GM21737 (cell line): Measurements from ENCODE around the gene NIN.

Experiments used
- ATAC-seq: cut with Tn5 transposase; IDR thresholded peaks from one replicate; pipeline ENCODE4 v1.9.1; 2021; ENCODE audit warnings: mild to moderate bottlenecking, moderate library complexity; ENCODE audit not compliant: unreplicated experiment

NIN gene

DNA sequence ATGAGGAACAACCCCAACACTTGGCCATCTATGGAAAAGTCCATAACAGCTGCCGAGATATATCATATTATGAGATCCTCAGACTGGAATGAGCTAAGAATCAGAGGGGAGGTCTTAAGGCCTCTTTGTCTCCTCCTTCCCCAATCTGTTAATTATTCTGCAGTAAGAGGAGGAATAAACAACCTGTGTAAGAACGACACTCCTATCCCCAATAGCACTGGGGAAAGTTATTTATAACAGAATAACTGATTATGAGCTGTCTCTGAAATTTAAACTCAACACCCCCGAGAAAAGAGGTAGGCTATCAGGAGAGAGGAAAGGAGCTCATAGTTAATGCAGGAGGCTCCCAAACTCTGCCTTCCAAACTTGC, 68.0 kb downstream of the NIN start:
- no peak for ATAC-seq

DNA sequence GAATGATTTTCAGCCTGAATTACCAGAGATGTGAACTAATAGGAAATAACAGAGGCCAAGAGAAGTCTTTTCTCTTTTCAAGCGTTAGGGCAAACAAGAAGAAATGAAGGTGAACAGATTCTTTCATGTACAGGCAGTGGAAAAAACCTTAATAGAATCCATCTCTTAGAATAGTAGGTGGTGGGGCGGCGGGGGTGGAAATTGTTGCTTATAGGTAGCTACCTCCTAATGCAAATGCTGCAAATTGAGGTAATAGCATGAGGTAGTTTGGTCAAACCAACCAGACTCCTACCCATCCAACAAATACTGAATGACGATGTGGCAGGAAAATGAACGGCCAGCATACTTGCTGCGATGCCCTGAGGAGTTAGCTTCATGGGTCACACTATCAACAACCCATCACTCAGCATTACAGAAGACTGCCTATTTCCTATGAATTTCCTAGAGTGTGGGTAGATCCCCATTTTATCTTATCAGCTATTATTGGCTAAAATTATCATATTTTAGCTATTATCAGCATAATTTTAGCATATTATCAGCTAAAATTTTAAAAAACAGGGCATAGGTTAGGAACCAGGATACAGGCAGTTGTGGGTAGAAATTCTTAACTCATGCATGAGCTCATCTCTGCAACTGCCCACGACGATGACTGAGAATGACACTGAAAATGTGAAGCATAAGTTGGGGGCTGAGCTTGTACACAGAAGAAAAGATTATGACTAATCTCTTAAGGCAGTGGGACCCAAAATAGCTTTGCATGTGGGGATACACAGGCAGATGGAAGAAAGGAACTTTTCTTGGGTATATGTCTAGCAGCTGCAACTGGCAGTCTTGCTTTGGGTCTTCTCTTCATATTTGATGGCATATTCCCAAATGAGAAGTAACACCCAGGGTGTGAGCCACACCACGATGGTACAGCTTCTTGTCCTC, 68.7 kb downstream of the NIN start:
- ATAC-seq: peak; percentile 79

DNA sequence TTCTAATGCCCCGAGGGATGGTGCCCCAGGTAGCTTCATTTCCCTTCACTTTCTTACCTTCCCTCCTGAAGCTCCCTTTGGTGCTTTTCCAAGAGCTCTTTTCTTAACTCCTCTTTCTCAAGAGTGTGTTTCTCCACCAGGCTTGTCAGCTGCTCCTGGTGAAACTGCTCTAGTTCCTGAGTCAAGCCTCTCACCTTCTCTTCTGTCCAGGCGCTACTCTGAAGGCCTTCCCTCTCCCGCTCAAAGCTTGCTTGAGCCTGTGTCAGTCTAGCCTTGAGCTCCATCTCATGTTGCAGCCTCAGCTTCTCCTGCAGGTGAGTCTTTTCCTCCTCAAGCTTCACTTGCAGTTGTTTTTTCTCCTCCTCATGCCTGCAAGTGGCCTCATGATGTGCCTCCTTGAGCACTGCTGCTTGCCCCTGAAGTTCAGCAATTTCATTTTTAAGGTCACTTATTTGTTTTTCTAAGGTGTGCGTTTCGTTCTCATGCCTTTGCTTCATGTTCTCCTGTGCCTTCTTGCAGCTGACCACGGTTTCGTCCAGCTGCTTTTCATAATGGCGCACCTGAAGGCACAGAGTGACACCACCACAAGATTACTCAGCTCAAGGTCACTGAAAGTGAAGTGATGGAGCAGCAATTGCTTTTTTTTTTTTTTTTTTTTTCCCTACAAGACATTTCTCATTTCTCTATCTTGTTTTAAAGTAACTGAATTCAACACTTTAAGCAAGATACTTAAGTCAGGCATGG, 71.0 kb downstream of the NIN start:
- ATAC-seq: no peak

DNA sequence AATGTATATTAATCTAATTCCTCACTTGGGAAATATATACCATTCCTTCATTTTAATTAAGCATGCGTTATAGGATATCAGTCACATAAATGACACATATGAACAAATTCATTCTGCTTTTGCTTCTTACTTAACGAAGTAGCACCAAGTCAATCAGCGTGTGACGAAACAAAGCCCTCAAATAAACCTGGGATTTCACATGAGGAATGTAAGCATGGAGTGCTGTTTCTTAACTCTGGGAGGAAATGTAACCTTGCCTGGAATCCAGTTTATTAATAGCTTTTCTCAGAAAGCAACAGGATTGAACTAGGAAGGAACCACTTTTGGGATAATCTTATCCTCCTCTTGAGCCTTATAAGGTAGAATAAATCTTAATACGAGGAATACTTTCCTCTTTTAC, 72.0 kb downstream of the NIN start:
- ATAC-seq: no peak

DNA sequence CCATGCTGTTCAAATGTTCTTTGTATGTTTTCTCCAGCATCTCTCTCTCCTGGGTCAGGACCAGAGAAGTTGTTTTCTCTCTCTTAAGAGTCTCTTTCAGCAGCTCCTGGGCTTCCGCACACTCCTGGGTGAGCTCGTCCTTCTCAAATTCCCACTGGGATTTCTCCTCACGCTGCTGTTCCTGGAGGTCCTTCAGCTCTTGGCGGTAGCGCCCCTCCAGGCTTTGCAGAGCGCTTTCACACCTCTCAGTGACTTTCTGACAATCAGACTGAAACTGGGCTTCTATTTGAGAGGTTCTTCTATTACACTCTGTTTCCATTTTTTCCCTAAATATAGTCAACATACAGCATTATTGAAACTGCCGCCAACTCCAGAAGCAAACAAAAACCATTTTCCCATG, 72.7 kb downstream of the NIN start:
- no peak for ATAC-seq

DNA sequence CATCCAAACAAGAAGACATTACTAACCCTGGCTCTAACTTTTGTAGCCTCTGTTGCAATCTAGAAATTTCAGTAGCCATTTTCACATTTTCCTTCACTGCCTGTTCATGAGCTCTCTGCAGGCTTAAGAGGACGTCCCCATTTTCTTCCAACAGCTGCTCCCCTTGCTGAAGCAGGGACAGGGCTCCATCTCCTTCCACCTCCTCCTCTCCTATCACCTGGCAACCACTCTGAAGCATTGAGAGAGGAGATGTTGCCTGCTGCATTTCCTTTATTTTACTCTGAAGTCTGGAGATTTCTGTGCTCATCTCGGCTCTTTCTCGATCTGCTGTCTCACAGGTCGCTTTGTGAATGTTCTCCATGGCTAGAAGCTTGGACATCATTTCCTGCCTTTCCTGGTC, 73.3 kb downstream of the NIN start:
- ATAC-seq: no peak

DNA sequence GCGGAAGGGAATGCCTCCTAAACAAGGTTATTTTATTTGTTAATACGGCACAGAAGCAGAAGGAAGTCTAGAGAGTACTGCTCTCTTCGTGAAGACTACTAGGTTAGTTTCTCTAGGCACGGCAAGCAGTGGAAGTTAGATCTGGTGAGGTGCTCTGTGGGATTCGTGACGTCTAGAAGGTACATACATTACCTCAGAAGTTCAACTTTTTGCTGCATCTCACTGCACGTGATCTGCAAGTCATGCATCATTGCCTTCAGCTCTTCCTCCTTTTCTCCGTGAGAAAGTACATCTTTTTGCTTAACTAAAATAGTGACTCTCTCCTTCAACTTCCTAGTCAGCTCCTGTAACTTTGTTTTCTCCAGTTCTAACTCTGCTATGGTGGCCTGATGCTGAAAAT, 74.7 kb downstream of the NIN start:
- ATAC-seq: no peak

DNA sequence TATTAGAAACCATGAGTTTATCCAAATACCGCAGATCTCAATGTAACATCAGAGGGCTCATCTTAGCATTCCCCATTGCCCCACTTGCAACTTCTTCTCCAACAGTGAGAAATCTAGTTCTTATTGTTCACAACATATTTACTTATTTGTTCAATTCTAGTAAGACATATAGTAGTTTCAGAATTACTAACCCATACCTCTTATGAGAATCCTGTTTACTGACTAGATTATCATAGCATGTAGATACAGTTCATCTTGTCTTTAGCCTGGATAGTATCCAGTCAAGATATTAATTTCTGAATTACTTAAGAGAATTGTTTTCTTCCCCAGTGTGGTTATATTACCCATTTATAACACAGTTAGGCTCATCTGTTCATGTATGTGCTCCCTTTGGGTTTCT, 80.6 kb downstream of the NIN start:
- no peak for ATAC-seq

DNA sequence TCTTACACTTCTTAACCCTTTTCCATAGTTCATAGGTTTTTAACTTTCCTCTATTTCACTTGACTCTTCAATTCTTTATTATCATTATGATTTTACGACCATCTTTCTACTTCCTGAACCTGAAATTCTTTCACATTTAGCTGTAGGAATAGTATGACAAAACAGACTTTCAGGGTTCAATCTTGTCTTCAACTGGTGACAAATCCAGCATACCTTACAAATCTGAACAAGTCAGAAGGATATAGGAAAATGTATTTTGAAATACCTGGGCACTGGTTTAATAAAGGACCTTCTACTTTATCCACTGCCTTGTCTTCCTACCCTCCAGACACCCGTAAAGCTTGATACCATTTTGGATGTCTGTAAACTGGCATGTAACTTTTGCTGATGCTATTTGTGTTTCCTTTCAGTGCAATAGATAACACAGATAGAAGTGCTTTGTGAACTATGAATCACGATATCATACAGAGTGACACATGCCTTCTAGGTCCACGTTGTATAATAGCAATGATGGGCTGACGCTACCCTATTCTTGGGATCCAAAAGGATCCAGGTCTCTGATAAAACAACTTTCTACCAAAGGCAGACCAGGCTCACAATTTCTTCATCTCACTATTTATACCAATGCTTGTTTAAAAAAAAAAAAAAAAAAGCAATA, 85.4 kb downstream of the NIN start:
- no peak for ATAC-seq

DNA sequence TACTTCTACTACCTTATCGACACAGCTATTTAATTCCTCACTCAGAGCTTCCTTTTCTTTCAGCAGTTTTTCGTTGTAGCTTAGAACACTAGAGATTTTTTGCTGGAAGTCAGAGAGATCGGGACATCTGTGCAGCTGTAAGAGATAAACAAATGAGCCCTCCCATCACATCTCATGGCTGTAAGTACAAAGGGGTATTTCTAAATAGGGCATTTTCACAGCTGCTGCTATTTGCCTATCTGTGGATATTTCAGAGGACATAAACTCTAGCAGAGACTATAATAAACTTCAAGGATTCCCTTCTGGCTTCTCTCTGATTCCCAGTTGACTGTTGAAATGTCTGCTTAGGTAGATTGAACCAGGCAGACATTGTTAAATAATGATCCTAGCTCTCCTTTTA, 86.7 kb downstream of the NIN start:
- ATAC-seq: no peak

DNA sequence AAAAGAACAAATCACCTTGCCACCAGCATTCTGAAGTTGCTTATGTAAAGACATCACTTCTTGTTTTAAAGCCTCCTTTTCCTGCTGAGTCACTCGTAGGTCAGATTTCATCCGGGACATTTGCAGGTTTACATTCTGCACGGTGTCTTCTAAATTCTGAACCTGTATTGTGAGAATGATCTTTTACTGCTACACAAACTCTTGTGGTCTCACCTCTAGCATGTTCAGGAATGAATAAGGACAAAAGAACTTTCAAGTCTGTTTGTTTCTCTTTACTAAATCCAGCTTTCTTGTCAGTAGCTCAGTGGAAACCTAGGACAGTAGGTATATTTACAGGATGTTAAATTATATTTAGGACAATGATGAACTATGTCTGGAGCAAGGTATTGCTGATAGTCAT, 89.4 kb downstream of the NIN start:
- no peak for ATAC-seq

DNA sequence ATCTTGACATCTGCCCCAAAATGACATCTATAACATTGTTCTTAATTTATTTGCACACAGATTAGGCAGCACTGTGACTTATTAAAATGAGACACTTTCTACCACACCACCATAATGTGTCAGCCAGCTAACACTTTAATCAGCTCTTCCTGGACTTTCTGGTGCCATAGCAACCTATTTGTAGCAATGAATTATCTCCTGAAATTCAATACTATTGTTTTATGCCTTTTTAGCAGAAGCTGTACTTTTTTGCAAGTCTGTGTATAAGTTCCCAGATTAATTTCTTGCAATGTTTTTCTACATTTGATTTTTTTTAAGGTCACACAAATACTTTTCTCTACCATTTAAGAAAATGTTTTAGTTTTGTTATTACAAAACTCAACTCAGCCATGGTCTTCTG, 90.1 kb downstream of the NIN start:
- no peak for ATAC-seq

DNA sequence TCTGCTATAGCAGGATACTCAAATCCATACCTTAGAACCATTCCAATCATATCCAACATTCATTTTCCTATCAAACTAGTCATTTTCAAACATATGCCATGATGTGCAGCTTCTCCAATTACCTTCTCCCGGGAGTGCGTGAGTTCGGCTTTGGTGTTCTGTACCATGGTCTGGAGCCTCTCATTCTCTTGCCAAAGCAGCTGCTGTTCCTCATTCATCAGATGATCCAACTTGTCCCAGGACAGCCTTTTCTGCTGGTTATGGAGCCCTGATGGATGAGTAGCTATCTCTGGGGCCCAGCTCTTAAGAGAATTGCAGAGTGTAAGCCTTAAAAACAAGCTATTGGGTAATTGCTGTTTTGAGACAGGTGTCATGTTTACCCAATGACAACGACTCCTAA, 91.8 kb downstream of the NIN start:
- ATAC-seq: no peak

DNA sequence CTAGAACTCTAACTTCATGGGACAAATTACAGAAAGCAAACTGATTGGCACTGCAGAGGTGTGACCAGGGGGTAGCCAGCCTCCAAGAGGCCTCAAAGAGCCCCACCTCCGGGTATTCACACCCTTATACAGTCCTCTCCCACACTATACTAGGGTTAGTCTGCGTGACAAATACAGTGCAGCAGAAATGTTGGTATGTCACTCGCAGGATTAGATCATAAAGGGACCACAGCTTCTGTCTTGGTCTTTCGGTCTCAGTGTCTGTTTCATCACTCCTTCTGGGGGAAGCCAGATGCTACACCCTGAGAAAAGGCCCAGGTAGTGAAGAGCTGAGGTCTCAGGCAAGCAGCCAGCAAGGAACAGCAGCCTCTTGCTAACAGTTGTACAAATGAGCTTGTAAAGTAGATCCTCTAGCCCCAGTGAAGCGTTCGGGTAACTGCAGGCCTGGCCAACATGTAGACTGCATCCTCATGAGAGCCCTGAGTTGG, 94.0 kb downstream of the NIN start:
- peak; percentile 72 for ATAC-seq

DNA sequence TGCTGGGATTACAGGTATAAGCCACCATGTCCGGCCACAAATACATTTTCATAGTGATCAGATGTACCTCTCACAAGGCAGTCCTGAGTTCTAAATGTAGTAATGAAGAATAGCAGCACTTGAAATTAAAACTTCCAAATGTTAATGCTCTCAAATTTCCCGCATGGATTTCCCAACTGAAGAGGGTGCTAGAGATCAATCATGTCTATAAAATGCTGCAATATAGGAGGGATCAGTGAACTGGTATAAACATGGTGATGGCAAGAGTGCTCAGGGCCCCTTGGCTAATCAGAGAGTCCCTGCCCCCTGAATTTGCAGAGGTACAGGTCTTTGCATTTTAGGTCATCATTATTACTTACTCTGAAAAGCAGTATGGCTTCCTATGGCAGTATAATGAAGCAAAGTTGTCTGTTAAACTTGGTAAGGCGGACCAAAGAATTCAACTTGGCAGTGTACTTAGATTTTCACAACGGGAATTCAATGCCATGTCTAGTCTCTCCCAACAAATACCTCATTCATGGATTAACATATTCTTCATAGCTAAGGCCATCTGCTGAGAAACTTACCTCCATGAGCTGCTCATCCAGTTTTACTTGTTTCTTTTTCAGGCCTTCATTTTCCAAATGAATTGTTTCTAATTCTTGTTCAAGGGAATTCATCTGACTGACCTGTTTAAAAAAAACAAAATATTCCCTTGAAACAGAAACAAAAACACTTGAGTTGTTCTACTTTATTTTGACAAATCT, 95.8 kb downstream of the NIN start:
- no peak for ATAC-seq

DNA sequence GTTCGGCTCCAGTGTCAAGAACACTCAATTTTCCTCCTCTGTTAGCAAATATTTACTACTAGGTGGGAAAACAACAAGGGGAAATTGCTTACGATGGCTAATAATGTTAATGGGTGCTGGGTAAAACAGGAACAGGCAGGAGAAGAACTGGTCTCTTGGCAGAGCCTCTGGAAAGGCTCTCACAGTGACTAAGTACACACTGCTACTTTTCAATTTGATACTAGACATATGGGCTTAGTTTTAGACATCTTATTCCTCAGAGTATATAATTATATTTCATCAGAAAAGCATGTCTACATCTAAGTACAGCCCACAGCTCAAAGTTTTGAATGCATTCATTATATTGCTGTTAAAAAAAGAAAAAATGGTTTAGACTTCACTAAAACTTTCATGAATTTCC, 97.5 kb downstream of the NIN start:
- ATAC-seq: no peak

DNA sequence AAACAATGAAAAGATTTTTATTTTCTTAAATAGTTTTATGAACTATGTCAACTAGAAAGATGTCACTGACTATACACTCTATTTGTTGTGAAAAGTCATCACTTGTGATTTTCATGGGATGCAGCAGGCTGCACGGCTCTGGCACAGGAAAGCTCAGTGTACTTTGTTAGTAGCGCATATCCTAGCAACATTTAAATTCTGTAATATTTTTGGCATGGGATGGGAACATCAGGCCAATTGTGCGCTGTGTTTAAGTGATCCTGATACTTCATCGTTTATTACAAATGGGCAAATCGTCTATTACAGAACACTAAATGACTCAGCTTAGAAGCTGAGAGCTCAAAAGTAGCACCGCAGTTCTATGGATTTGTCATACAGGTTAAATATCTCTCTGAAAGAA, 102.1 kb downstream of the NIN start:
- ATAC-seq: no peak

DNA sequence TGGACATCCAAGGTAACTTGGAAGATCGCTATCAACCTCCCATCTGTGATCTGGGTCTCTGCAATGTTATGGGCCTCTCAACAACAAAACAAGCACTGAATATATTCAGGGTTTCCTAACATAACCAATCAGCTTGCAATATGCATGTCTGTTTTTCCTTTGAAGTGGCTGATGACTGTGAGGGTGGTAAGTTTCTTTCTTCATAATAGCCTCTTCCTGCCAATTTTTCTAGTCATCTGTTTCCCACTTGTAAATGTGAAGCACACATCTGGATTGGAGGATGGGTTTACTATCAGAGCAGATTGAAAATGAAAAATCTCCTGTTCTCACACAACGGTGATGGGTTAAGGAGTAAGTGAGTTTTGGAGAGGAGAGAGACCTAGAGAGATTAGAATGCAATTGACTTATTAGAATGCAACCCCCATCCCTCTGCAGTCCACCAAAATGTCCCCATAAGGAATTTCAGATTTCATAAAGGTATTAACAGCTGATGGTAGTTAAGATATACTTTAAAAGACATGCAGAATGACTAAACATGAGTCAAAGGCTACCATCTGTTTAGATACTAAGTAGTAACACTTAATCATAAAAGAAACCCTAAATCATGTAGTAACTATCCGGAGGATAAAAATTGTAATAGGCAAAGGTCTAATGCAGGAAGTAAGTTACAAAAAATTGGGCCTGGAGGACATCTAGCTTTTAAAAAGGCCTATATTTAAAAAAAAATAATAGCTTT, 104.4 kb downstream of the NIN start:
- no peak for ATAC-seq

DNA sequence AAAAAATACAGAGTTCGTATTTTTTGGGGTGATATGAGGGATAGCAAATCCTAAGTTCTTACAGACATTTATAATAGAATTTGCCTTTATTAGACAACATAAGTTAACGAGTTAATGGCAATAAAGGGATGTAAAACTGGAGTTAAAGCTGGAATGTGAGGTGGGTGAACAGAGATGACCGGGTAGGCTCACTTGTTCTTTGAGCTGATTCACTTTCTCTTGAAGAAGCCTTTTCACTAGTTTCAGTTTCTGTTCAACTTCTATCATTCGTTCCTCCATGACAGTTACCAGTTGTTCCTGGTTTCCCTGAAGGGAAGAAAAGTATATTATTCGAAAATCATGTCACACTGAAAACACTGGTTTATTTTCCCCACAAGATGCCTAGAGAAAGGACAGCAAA, 105.2 kb downstream of the NIN start:
- no peak for ATAC-seq
